Nucleus accumbens (tissue), 56 donors: ENCODE data around the gene NSUN2.

Experiments
- DNase-seq, 56 donors: peaks; one replicate each; lab custom pipeline; 2025; lab: John Stamatoyannopoulos, UW

NSUN2 gene

DNA sequence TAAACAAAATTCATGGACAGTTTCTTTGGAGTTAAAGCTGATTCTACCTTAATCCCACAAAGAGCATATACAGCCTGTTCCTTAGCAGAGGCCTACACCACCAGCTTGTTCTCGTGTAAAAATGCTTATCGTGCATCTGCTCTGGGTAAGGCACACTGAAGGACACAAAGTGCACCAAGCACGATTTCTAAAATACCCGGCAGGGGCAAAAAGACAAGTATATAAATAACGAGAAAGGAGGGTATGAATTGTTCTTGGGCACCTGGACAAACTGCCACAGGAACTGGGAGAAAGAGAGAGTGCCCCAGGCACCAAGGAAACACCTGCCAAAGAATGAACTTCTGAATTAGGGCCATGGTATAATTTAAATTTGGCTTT lies 25.3 kb downstream of the NSUN2 start:
- DNase-seq: no peak

DNA sequence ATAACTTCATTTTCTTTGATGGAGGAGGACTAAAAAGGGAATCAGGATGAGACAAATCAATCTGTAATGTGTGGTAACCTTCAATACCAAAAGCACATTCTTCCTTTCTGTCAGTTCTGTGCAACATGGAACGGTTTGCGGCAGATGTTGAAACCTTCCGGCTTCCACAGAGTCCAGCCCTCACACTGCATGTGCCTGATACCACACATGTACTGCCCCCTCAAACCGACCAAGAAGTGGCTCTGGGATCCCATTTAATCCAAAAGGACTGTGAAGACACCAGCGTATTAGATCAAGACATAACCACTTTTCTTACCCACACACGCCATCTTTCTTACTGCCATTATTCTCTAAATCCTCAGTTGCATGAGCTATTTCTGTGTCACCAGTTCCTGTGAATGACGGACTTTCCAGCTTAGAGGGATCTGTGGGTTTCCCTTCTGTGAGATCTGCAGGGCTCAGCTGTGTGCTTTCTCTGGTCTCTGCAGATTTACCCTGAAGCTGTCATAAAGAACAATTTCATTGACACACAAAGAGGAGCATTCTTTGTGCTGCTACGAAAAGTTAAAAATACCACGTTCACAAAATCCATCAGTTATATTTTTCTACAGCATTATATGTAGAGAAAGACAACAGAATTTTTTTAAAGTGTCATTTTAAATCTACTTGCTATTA lies 25.8 kb downstream of the NSUN2 start:
- DNase-seq: no peak

DNA sequence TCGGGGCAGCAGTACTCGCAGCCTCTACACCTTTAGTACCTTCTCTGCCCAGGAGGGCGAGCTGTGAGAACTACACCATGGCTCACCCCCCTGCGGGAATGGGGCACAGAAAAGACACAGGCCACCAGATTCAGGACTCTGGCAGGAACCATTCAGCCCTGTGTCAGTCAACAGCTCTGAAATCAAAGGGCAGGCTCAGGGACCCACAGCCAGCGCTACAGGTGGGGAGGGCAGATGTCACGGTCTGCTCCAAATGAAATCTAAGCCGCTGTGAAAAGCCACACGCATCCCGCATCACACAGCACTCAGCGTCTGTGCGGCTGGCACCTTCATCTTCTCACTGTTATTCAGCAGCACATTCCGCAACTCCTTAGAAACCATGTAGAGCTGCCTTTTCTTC lies 27.9 kb downstream of the NSUN2 start:
- no peak for DNase-seq

DNA sequence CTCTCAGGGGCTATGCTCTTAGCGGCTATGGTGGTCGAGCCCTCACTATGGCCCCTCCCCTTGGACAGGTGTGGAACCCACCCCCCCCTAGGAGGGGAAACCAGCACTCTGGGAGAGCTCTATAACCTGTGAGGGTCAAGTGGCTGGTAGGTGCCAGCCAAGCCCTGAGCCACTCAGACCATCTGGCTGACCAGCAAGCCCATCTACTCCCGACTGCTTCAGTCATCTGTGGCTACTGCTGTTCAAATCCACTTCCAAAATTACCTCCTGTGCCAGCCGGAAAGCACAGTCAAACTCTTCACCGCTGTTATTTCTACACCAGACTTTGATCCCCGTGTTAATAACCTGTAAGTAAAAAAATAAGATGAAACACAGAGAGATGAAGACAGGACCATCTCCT lies 28.5 kb downstream of the NSUN2 start:
- no peak for DNase-seq

DNA sequence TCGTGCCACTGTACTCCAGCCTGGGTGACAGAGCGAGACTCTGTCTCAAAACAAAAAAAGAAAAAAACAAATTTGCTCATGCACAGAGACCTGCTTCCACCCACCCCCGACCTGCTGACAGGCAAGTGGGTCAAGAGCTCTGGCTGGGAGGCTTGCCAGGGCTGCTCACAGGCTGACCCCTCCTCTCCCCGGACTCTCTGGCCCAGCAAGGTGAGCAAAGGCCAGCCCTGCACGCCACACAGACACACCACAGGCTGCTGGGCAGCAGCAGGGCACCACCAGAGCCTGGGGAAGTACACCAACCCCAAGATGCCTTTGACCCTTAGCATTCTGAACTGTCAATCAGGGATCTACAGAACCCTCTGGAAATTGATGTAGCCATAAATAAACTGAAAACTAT lies 29.2 kb downstream of the NSUN2 start:
- DNase-seq: peak in 1 of 56 donors; percentile 8

DNA sequence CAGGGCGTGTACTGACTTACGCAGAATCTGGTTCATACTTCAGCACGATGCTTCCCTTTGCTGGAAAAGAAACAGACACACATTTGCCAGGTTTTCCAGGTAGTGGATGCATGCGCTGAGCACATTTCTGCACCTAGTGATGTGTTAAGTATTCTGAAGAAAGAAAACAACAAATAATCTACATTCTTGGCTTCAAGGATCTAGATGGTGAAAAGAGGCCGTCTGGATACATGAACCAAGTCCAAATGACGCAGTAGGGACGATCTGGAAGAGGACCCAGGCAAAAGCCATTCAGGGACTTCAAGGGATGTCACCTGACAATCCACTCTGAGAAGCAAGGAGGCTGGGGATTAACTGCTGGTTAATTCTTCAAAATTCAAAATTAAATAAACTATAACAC lies 30.4 kb downstream of the NSUN2 start:
- no peak for DNase-seq

DNA sequence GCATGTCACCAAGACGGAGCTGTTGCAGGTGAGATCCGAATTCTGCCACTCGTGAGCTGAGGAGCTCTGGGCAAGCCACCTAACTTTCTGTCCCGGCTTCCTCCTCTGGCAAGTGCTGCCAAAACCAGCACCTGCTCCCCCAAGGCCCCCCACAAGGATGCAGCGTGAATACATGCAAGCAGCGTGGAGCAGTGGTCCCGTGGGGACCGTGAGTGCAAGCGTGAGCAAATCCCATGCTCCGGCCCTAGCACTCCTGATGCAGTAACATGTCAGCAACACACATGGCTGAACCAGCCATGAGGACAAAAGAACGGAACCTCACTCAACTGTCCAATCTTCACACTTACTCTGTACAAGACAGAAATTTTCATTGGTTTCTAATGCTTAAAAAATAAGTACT lies 31.0 kb downstream of the NSUN2 start:
- no peak for DNase-seq

DNA sequence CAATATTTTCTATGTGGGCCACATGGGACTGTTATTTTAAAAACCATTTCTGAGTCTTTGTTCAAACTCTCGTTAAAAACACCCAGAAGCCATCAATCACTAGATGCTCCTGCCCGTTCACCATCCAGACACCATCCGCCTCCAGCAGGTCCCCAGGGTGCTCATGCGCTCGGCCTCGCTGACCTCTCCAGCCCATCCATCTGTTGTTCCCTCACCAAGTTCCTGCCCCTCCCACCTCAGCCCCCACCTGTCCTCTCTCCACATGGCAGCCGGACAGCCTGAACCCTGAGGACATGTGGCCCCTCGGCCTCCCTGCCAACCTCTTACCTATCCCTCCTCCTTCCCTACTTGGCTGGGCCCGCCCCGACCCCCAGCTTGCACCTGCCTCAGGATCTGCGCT lies 31.6 kb downstream of the NSUN2 start:
- DNase-seq: no peak

DNA sequence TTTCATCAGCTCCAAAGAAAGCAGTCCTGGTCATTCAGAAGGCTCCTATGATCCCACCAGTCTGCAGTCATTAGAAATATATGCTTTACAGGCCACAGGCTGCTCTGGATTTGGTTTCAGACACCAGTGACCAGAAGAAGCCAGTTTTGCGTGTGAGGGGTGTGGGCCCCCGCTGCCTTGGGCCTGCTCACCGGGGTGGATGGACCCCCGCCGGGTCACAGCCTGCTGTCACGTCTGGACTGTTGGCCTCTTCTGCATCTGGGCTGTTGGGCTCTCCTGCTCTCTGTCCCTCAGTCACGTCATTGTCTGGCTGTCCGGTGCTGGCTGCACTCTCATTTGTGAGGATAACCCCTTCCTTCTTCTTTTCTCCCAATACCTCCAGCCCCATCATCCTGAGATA lies 33.1 kb downstream of the NSUN2 start:
- DNase-seq: no peak

DNA sequence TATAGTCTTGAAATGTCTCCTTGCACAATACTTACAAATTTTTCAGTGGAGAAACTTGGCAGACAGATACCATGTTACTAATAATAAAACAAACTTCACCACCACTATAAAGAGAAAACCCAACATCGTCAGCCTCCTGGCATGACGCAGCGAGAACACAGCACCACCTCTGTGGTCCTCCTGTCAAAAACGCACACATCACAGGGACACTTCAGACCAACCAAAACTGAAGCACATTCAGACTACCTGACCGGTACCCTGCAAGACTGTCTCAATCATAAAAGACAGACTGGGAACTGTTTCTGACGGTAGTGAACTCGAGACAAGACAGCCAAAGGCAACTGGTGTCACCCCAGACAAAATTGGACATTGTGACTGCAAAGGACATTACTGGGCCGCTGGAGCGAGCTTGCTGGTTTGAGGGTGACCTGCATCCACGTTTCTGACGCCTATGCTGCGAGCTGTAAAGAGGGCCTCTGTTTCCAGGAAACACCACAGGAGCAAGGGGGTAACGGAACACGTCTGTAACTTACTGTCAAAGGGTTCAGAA lies 34.4 kb downstream of the NSUN2 start:
- DNase-seq: no peak

DNA sequence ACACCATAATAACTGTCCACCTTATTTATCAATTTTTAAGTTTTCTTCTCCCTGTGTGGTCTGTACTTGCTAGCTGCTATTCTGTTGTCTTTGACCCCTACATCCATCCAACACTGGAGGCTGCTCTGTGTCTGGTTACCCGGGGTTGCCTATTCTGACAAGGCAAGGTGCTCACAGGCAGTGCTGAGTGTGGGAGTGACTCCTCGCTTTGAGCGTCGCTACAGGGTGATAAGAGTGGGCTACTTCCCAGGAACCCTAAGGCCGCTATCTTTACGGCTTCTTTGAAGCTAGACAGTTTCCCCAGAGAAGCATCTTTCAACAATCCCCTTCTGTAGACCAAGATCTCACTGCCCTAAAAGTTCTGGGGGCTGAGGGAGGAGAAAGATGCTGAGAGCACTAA lies 35.3 kb downstream of the NSUN2 start:
- DNase-seq: no peak

DNA sequence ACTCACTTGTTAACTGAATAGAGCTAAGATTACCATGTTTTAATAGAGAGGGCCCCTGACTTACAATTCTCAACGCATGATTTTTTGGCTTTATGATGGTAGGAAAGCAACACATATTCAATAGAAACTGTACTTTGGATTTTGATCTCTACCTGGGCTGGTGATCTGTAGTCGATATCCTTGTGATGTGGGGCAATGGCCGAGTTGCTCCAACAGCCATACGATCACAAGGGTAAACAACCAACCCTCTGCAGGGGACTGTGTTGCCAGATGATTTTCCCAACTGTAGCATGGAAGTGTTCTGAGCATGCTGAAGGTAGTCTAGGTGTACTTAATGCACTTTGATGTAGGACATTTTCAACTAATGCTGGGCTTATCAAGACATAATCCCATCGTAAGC lies 36.5 kb downstream of the NSUN2 start:
- no peak for DNase-seq

DNA sequence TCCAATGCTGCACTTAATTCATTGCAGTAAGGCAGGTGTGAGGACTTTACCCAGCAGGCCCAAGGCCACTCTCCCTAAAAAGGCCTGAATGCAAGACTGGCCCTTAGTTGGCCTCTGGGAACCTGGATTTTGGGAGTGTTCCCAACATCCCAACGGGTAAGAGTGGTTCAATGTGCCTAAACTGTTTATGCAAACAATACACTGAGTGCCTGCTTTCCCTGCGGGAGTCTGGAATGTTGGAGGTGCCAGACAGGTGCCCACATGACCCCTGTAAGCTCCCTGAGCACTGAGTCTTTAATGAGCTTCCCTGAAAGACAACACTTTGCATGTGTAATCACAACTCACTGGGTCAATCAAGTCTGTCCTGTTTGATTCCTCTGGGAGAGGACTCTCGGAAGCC lies 37.4 kb downstream of the NSUN2 start:
- no peak for DNase-seq

DNA sequence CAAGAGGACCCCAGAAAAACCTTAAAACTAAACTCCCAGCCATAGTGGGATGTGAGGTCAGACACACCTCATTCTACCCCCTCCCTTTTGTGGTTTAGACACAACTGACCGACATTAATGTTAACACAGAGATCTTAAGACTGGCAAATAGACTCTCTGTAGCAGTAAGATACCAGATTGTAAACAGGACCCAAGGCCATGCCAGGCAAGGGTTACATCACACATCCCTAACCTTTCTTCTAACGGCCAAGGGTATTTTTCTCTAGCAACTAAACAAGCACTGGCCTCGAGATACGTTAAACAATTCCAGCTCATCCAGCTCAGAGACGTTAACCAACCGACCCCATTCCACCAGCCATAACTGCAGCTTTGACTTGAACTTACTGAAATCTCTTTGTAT lies 38.8 kb downstream of the NSUN2 start:
- no peak for DNase-seq

DNA sequence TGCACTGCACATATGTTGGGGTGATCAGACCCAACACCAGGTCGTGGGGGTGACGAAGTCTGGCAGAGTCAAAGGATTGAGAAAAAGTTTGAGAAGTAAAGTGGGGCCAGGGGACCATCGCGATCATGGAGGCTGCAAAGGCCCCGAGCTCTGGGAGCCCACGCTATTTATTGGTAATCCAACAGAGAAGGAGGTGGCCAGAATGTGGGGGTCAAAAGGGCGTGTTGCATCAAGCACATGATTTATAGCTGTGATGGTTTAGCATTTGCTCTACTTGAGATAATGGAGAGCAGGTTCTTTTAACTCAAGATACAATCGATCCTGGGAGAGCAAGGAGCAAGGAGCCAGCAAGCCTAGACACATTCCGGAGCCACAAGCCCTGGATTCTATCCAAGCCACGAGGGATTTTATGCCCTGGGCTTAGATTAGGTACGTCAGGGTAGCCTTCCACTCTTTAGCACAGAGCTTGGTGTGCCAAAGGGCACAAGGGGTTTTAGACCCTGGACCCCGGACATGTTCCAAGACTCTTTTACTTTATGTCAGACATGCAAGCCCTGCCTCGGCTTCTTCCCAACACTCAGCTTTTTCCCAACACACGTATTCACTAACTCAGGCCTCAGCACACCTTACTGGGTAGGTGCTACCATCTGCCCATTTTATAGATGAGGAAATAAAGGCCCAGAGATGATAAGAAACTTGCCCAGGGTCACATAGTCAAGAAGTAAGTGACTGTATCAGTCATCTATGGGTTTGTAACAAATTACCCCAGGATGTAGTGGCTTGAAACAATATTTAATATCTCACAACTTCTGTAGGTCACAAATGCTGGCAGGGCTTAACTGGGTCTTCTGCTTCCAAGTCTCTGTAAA lies 39.5 kb downstream of the NSUN2 start:
- DNase-seq: no peak

DNA sequence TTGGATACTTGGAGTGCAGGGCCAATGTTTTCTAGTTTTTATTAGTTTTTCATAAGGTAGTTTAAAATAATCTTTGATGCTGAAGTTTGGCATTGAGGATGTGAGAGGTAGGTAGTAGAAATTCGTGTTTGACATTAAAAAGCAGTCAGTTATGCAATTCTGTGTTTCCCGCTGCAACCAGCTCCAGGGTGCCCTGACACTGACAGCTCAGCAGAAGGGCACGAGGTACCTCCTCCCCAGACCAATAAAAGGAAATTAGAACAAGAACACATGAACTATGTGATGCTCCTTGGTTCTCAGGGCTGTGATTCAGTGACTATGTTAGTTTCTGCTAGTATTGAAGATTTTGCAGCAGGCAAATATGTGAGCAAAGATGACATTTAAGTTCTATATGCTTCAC lies 40.2 kb downstream of the NSUN2 start:
- DNase-seq: no peak

DNA sequence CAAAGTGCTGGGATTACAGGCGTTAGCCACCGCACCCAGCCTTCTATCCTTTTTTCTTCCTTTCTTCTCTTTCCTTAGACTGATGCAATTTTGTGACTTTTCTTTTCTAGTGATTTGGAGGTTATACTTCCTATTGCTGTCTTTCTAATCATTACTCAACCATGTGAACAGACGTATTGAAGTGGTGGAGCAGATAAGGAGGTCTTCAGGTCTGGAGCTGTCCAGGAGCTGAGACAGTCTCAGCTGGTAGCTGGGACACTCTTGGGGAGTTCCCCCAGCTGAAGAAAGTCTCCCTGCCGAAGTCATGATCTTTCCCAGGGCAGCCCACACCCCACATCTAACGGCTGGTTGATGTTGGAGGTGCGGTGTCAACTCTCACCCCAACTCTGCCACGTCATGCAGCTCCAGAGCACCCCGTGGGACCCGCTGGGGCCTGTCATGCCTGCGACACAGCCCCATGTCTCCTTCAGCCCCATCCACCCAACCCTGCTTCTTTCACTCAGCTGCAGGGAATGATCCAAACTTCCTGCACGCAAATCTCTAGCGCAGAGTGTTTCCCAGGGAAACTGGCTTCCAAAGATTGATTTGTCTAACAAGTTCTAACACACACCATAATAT lies 41.1 kb downstream of the NSUN2 start:
- DNase-seq: no peak

DNA sequence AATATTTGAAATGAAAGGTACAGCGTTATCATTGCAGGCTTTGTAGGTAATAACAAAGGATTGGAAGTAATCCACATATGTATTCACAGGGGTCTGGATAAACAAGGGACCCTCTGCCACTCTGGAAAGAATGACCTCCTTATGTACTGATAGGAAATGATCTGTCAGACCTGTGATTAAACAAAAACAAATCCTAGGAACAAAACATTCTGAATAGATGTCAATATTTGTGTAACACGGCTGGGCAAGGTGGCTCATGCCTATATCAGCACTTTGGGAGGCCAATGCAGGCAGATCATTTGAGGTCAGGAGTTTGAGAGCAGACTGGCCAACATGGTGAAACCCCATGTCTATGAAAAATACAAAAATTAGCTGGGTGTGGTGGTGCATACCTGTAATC lies 42.3 kb downstream of the NSUN2 start:
- no peak for DNase-seq

DNA sequence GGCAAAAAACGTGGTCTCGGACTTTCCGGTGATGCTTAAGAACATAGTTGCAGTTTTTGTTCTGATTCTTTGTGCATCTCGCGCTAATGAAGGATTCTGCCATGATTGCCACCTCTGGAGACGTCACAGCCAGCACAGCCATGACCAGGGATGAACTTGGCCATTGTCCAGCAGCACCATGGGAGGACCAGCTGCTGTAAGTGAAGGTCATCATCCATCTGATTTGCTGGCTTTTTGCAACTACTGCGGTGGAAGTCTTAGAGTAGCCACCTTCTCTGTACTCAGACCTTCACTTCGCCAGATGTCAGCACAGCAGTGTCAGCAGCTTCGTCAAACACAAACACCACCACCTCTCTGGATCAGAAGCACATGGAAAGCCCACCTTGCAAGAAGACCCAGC lies 45.7 kb downstream of the NSUN2 start:
- DNase-seq: no peak

DNA sequence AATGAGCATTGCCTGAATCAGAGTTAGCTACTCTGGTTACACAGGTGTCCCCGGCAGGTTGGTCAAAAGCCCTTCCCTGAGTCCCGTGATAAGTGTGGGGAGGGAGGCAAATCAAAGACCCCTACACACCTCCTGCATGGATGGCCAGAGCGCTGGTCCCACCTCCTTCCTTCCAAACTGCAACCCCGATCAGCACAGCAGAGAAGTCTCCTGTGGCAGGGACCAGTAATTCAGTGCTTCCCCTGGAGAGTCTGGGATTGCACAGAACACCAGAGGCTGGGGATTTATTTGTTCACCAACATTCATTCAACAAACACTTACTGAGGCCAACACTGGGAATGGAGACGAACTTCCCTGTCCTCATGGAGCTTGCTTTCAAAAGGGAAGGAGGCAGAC lies 46.2 kb downstream of the NSUN2 start:
- DNase-seq: no peak

DNA sequence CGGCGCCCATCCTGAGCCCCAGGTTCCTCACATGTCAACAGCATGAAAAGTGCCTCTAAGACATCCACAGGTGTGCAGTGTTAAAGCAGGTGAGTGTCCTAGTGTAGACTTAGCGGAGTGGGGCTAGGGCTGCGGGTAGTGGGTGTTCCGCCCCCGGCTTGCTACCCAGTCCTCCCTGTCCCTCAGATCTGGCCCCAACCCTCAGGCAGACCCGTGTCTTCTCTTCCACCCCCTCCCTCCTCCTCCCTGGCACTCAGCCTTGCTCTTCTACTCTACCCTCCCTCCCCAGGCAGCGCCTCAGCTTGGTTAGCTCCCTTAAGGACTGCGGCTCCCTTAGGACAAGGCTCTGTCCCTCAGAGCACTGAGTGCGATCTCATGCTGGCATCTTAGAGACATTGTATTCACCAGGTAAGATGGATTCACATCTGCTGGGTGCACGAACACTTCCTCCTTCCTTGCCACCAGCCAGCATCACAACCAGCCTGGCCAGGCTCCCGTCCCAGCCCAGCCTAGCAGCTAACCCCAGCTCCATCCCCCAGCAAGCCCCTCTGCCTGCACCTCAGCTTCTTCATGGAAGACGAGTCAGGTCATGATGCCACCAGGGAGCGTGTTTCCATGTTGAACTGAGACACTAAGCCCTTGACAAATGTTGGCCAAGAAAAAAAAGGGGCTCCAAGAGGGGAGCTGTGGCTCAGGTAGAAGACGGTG lies 46.8 kb downstream of the NSUN2 start:
- DNase-seq: no peak
